Nucleus accumbens (tissue), 56 donors: ENCODE measurements around the gene RHOJ.
"Not testable (repeated sequence)": the region's sequence is repeated elsewhere in the genome, so short reads cannot be mapped to it uniquely, and the experiment has no call there.

Experiments used
- DNase-seq, 56 donors: peaks; one replicate each; lab custom pipeline; 2025; lab: John Stamatoyannopoulos, UW

The RHOJ gene

GRCh38 chr14:63295231-63295685 lies 91.0 kb downstream of the RHOJ start:
- no peak for DNase-seq

DNA sequence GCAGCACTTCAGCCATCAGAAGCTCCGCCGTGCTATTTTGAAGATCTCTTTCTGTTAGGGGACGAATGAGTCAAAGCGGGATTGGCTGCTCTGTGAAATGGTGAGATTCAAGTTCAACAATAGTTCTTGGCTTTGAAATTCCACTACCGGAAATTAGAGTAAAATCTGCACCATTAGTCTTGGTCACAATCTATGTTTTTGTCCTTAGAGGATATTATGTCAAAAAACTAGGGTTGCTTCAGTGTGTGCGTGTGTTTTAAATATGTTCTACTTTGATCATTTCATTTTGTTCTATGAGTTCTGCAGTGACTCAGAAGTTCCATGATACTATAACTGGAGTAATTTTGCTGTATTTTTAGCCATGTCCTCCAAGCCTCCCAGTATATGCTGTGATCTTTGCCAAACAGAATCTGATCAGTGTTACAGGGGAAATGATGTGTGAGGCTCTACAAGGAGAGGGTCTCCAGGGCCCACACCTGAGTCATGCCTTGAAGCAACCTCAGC lies 91.9 kb downstream of the RHOJ start:
- no peak for DNase-seq

DNA sequence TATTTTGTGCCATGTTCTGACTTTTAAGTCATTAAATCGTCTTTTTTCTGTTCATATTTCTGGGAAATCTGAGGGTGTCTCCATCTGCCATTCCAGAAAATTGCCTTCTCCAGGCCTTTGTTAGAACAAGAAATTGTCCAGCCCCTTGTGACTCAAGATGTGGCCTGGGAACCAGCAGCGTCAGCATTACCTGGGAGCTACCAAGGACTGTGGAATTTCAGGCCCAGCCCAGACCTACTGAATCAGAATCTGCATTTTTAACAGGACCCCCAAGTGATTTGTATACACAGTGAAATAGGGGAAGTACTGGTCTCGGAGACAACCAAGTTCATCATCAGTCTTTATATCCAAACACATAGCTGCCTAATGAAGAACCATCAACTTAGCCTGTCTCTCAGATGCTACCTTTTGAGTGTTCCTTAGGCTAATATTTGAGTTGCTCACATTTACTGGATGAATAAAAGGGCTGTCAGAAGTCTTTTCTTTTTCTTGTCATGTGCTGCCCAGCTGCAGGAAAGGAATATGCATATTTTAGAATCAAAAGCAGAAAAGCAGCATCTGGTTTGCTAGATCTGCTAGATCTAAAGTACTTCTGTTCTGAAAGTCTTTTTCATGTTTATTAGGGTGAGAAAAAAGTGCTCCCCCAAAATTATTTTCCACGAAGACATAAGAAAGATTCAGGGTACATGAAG lies 93.3 kb downstream of the RHOJ start:
- no peak for DNase-seq

DNA sequence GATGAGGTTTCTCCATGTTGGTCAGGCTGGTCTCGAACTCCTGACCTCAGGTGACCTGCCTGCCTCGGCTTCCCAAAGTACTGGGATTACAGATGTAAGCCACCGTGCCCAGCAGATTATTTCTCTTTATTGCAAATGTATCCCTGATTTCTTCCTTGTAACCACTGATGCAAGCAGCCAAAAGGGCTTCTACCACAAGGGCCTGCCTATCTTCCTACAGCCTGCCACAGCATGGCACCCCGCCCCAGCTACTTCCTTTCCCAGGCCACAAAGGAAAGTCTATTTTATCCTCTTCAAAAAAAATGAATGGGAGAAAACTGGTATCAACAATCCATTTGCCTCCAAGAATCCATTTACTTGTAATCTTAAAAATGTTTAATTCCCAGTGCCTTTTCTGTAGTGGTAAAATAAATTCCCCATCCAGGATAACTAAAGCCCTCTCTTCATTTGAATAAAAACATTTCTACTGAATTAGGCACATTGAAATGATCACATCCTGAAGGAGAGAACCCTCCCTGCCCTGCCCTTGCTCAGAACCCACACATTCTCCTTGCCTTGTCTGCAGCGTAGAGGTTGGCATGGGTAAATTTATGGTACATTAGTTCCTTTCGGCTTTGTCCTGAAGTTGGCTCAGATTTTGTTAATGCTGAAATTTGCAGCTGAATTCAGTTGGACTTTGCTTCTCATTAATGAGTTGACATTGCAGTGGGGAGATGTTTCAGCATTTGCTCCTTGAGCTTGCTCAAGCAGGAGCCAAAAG lies 95.3 kb downstream of the RHOJ start:
- peak in 1 of 56 donors; percentile 2 for DNase-seq

GRCh38 chr14:63300854-63301253 lies 96.6 kb downstream of the RHOJ start:
- DNase-seq: no peak

GRCh38 chr14:63301891-63302534 lies 97.8 kb downstream of the RHOJ start:
- no peak for DNase-seq

DNA sequence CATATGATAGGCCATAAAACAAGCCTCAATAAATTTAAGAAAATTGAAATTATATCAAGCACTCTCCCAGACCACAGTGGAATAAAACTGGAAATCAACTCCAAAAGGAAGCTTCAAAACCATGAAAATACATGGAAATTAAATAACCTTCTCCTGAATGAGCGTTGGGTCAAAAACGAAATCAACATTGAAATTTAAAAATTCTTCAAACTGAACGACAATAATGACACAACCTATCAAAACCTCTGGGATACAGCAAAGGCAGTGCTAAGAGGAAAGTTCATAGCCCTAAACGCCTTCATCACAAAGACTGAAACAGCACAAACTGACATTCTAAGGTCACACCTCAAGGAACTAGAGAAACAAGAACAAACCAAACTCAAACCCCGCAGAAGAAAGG lies 100.2 kb downstream of the RHOJ start:
- DNase-seq: not testable (repeated sequence)

DNA sequence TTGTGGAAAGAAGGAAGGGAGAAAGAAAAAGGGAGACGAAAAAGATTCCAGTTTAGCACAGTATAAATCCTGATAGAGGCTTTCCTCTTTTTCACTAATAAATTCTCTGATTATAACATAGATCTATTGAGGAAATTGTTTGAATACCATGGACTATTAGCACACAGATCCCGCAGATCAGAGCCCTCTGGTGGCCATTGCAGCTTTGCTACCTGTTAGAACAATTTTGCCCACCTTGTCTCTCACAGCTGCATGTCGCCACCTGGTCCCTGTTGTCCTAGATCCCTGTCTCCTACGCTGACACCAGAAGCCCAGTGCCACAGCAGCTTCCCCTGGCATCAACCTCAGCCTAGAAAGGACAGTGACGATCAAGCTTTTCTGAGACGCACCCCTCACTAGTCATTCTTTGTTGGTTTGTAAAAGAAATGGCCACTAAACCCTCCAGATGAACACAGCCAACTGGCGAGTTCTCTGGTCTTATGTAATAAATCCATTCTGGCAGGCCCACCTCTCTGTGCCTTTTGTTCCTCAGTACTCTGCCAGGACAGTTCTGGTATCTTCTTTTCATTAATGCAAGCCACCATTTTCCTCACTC lies 104.6 kb downstream of the RHOJ start:
- peak in 1 of 56 donors; percentile 1 for DNase-seq

DNA sequence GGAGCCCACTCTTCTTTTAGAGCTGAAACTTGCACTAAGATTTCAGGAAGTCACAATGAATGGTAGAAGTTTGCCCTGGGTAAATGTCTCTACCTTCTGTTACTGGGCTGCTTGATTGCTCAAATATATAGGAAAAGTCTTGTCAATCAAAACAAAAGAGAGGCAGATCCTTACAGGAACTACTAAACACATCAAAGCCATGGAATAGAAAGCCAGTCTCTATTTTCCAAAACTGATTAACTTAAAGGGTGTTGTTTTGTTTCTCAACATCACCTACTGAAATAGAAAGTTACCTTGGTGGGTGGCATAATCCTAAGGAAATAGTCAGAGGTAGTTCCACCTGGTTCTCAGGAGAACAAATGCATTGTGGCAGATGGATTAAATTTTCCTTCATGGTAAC lies 114.6 kb downstream of the RHOJ start, which contains the start of gene GPHB5:
Gene GPHB5 (minus strand): TSS at position 101 of the 400 bp plus-strand sequence. CDS start 1,086 bp downstream, outside the sequence.
- DNase-seq: no peak

GRCh38 chr14:63322472-63322871 lies 118.2 kb downstream of the RHOJ start:
- no peak for DNase-seq

DNA sequence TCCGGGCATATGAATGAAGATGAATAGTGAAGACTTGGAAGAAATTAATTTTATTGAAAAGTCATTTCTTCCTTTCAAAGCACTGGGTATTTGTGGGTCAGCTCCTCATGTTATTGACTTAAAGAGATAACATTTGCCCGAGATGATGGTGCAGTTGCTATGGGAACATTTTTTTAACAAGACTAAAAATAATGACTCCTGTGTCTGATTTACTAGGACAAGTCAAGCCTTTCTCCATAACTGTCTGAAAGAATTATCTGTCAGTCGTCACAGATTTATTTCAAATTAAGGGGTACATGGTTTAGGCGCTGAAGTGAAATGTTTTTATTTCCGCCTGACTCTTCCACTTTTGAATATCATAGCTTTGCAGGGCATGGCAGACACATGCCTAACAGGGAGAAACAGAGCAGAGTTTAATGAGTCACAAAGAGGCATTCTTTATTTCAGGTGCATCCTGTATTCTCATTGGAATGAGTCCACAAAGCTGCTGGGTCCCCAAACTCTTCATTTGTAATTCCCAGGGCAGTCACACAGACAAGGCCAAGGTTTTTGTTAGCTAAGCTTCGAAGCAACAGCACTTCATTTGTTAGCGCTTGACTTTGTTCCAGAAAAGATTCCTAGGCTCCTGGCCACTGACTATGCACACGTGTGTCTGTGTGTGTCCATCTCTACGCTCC lies 118.8 kb downstream of the RHOJ start:
- DNase-seq: no peak

- no peak for DNase-seq
Measured at GRCh38 chr14:63326840-63327239, 122.6 kb downstream of the RHOJ start.

GRCh38 chr14:63328787-63329737 lies 124.8 kb downstream of the RHOJ start:
- no peak for DNase-seq

GRCh38 chr14:63342371-63342770 lies 138.1 kb downstream of the RHOJ start:
- peak in 1 of 56 donors; percentile 9 for DNase-seq
